ENCODE measurements around the gene EPHA7. TPM values are rescaled to one million over a fixed set of nuclear protein-coding genes. Genes with fewer than 3 reads are reported as not detected.

EPHA7 gene
- under 0.01 and 0.75 TPM in 2 replicates for total RNA-seq (ENCODE audit: low replicate concordance)

DNA sequence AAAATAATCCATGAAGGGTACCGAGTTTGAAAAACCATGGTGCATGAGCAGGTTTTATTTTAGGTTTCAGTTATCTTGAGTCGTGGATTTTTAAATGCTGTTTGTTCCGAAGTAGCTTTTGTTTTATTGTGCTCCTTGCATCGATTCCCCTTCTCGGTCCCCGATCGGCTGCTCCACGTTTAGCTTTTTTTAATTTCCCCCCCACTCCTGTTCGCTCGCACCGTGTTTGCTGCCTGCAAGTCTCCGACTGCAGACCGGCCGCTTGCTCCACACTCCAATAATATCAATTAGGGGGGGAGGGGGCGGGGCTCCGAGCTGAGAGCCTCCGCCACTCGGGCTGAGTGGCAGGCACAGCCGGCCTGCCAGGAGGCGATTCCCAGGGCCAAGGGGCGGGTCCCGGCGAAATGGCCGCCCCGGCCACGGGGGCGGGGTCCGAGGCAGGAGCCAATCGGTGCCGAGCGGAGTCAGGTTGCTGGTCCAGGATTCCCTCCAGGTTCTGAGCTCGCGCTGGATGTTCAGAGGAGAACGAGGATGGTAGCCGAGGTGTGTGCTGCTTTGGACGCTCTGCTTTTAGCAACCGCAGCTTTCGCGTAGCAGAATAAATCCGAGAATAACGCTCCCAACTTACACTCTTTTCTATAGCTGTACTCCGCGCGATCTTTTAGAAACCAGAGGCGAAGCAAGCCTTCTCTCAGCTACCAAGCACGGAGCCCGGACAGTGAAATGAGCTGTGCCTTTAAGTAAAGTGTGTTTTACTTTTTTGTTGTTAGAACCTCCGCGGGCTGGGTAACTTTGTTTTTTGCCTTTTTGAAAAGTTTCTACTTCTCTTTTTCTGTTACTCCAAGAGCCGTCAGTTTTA lies at the start of gene EPHA7:
Gene EPHA7, minus strand, starts transcription at position 256 of the 859 bp plus-strand sequence. Its CDS starts 218 bp downstream, at position 38.

Data from smooth muscle cell of the coronary artery (primary cell).